GM18517 (cell line): Measurements from ENCODE around the gene PLXNA2.

ENCODE experiments used
- ATAC-seq: cut with Tn5 transposase; IDR thresholded peaks from one replicate; pipeline ENCODE4 v1.9.1; 2021; ENCODE audit warnings: mild to moderate bottlenecking, moderate library complexity; ENCODE audit not compliant: unreplicated experiment

PLXNA2 gene

GRCh38 chr1:208166340-208167138 is 77.6 kb downstream of the PLXNA2 start:
- no peak for ATAC-seq

- no peak for ATAC-seq
These were observed 78.5 kb downstream of the PLXNA2 start for GRCh38 chr1:208165659-208166058.

- ATAC-seq: no peak
These were observed 79.6 kb downstream of the PLXNA2 start for GRCh38 chr1:208164609-208165008.

- ATAC-seq: no peak
These were observed 80.6 kb downstream of the PLXNA2 start for GRCh38 chr1:208163539-208163938.

GRCh38 chr1:208162903-208163302 is 81.3 kb downstream of the PLXNA2 start:
- no peak for ATAC-seq

GRCh38 chr1:208161656-208162375 is 82.4 kb downstream of the PLXNA2 start:
- ATAC-seq: no peak

- ATAC-seq: no peak
These were observed 83.2 kb downstream of the PLXNA2 start for GRCh38 chr1:208161005-208161404.

GRCh38 chr1:208160259-208160819 is 83.8 kb downstream of the PLXNA2 start:
- no peak for ATAC-seq

GRCh38 chr1:208159555-208160258 is 84.5 kb downstream of the PLXNA2 start:
- no peak for ATAC-seq

GRCh38 chr1:208158640-208159554 is 85.3 kb downstream of the PLXNA2 start:
- no peak for ATAC-seq

- ATAC-seq: no peak
These were observed 86.4 kb downstream of the PLXNA2 start for GRCh38 chr1:208157769-208158168.

- ATAC-seq: no peak
These were observed 87.4 kb downstream of the PLXNA2 start for GRCh38 chr1:208156741-208157140.

- no peak for ATAC-seq
These were observed 87.9 kb downstream of the PLXNA2 start for GRCh38 chr1:208156310-208156709.

GRCh38 chr1:208154679-208155642 is 89.2 kb downstream of the PLXNA2 start:
- ATAC-seq: no peak

GRCh38 chr1:208154040-208154439 is 90.1 kb downstream of the PLXNA2 start:
- ATAC-seq: no peak

GRCh38 chr1:208153386-208153785 is 90.8 kb downstream of the PLXNA2 start:
- no peak for ATAC-seq

- no peak for ATAC-seq
These were observed 92.2 kb downstream of the PLXNA2 start for GRCh38 chr1:208151728-208152598.

GRCh38 chr1:208150833-208151458 is 93.2 kb downstream of the PLXNA2 start:
- ATAC-seq: no peak
